ENCODE measurements around the gene ZNF536.
A peak's percentile ranks its signal among the peaks of the same experiment; 100 is the strongest.
"Not testable (repeated sequence)": the region's sequence is repeated elsewhere in the genome, so short reads cannot be mapped to it uniquely, and the experiment has no call there.

ZNF536 gene

DNA sequence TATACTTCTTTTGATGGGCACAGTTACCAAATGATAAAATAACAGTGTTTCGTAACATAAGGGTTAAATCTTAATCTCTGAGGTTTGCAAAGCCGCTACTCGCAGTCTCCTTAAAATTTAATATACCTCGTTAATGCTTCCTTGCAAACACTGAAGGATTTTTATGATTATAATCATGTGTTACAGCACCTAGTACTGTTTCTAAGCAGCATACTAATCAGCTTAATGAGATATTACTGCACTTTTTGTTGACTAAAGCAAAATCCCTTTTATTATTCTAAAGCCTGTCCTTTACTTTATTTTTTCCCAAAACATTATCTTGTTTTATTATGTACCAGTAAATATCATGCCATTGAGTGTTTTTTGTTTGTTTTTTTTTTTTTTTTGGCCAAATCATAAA lies 70.5 kb downstream of the ZNF536 start:
- no peaks in the 10 kb centered on the region for H3K27me3 ChIP-seq (ENCODE audit: control insufficient read depth, insufficient read depth, low read length)
- H3K27ac ChIP-seq (ENCODE audit: low read depth, low read length) = no peak overlapping the region

DNA sequence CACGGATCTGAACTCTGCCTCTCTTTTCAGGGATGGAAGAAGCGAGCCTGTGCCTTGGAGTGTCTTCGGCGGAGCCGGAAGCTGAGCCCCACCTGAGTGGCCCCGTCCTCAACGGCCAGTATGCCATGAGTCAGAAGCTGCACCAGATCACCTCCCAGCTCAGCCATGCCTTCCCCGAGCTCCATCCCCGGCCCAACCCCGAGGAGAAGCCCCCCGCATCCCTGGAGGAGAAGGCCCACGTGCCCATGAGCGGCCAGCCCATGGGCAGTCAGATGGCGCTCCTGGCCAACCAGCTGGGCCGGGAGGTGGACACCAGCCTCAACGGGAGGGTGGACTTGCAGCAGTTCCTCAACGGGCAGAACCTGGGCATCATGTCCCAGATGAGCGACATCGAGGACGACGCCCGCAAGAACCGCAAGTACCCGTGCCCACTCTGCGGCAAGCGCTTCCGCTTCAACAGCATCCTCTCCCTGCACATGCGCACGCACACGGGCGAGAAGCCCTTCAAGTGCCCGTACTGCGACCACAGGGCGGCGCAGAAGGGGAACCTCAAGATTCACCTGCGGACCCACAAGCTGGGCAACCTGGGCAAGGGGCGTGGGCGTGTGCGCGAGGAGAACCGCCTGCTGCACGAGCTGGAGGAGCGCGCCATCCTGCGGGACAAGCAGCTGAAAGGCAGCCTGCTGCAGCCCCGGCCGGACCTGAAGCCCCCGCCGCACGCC lies 71.5 kb downstream of the ZNF536 start:
- Histone ChIP-seq H3K4me3 (ENCODE audit: low read length) (no peak overlapping the region), H3K27me3 (ENCODE audit: control insufficient read depth, insufficient read depth, low read length) (no peaks in the 10 kb centered on the region), H3K9ac (ENCODE audit: low read length) (no peak overlapping the region), H3K36me3 (ENCODE audit: control insufficient read depth, insufficient read depth, low read length) (no peaks in the 10 kb centered on the region), H3K27ac (ENCODE audit: low read depth, low read length) (no peak overlapping the region), H3K4me1 (ENCODE audit: control insufficient read depth, insufficient read depth, low read length) (no peaks in the 10 kb centered on the region)

More for the DNA sequence above, 70.5 kb downstream of the ZNF536 start:
- Histone ChIP-seq H3K4me1 (ENCODE audit: control insufficient read depth, insufficient read depth, low read length) (no peaks in the 10 kb centered on the region), H3K9ac (ENCODE audit: low read length) (no peak overlapping the region), H3K4me3 (ENCODE audit: low read length) (no peak overlapping the region), H3K36me3 (ENCODE audit: control insufficient read depth, insufficient read depth, low read length) (no peaks in the 10 kb centered on the region)

- Histone ChIP-seq H3K27me3 (ENCODE audit: control insufficient read depth, insufficient read depth, low read length) (no peaks in the 10 kb centered on the region), H3K36me3 (ENCODE audit: control insufficient read depth, insufficient read depth, low read length) (no peaks in the 10 kb centered on the region), H3K9ac (ENCODE audit: low read length) (no peak overlapping the region), H3K4me1 (ENCODE audit: control insufficient read depth, insufficient read depth, low read length) (no peaks in the 10 kb centered on the region), H3K27ac (ENCODE audit: low read depth, low read length) (no peak overlapping the region), H3K4me3 (ENCODE audit: low read length) (no peak overlapping the region)
Observed at GRCh38 chr19:30444253-30444671, 72.1 kb downstream of the ZNF536 start.

DNA sequence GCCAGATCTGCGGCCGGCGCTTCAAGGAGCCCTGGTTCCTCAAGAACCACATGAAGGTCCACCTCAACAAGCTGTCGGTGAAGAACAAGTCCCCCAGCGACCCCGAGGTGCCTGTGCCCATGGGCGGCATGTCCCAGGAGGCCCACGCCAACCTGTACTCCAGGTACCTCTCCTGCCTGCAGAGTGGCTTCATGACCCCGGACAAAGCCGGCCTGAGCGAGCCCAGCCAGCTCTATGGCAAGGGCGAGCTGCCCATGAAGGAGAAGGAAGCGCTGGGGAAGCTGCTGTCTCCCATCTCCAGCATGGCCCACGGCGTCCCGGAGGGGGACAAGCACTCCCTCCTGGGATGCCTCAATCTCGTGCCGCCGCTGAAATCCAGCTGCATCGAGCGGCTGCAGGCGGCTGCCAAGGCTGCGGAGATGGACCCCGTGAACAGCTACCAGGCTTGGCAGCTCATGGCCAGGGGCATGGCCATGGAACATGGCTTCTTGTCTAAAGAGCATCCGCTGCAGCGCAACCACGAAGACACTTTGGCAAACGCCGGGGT lies 72.6 kb downstream of the ZNF536 start:
- Histone ChIP-seq H3K36me3 (ENCODE audit: control insufficient read depth, insufficient read depth, low read length) (no peaks in the 10 kb centered on the region), H3K4me1 (ENCODE audit: control insufficient read depth, insufficient read depth, low read length) (no peaks in the 10 kb centered on the region), H3K27ac (ENCODE audit: low read depth, low read length) (no peak overlapping the region), H3K27me3 (ENCODE audit: control insufficient read depth, insufficient read depth, low read length) (no peaks in the 10 kb centered on the region), H3K9ac (ENCODE audit: low read length) (no peak overlapping the region), H3K4me3 (ENCODE audit: low read length) (no peak overlapping the region)

DNA sequence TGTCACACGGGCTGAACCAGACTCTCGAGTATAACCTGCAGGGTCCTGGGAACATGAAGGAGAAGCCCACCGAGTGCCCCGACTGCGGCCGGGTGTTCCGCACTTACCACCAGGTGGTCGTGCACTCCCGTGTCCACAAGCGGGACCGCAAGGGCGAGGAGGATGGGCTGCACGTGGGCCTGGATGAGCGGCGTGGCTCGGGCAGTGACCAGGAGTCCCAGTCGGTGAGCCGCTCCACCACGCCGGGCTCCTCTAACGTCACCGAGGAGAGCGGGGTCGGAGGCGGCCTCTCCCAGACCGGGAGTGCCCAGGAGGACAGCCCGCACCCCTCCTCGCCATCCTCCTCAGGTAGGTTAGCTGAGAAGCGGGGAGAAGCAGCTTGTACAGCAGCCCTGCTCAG lies 73.2 kb downstream of the ZNF536 start:
- Histone ChIP-seq H3K27me3 (ENCODE audit: control insufficient read depth, insufficient read depth, low read length) (no peaks in the 10 kb centered on the region), H3K27ac (ENCODE audit: low read depth, low read length) (no peak overlapping the region), H3K4me3 (ENCODE audit: low read length) (no peak overlapping the region), H3K36me3 (ENCODE audit: control insufficient read depth, insufficient read depth, low read length) (no peaks in the 10 kb centered on the region), H3K4me1 (ENCODE audit: control insufficient read depth, insufficient read depth, low read length) (no peaks in the 10 kb centered on the region), H3K9ac (ENCODE audit: low read length) (no peak overlapping the region)

- not testable (repeated sequence) for H3K4me3 ChIP-seq (ENCODE audit: low read length); H3K4me1 ChIP-seq (ENCODE audit: control insufficient read depth, insufficient read depth, low read length); H3K36me3 ChIP-seq (ENCODE audit: control insufficient read depth, insufficient read depth, low read length); H3K9ac ChIP-seq (ENCODE audit: low read length); H3K27me3 ChIP-seq (ENCODE audit: control insufficient read depth, insufficient read depth, low read length); H3K27ac ChIP-seq (ENCODE audit: low read depth, low read length)
Observed at GRCh38 chr19:30446120-30446519, 73.9 kb downstream of the ZNF536 start.

DNA sequence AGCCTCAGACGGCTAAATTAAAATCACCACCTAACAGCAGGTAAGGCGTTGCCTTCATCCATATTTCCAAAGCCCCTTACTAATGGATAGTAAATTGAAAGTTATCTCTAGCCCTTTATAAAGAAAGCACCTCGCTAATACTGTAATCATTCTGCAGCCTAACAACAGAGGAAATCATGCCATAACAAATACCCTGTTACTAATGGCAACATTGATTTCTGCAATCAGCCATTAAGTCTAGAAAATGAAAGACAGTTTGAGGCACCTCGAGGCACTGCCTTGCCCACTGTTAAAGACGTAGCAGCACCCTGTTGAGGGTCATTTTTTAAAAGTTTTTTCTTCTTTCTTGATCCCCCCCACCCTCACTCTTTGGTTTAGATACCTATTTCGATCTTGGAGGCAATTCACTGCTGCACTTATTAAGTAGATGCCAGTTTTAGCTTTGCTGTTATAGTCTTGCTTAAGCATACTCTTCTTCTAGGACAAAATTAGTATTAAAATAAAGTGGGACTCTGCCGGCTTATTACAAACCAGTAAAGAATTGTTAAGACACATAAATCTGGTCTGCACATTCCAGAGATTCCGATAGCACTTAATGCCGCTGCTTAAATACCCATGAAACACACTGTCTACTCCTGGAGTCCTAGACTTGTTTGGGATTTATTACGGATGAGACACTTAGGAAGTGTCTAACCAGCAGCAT lies 74.8 kb downstream of the ZNF536 start:
- no peaks in the 10 kb centered on the region for H3K4me1 ChIP-seq (ENCODE audit: control insufficient read depth, insufficient read depth, low read length)
- H3K4me3 ChIP-seq (ENCODE audit: low read length) = no peak overlapping the region
- no peak overlapping the region for H3K27ac ChIP-seq (ENCODE audit: low read depth, low read length)
- H3K27me3 ChIP-seq (ENCODE audit: control insufficient read depth, insufficient read depth, low read length) = no peaks in the 10 kb centered on the region
- H3K36me3 ChIP-seq (ENCODE audit: control insufficient read depth, insufficient read depth, low read length) = no peaks in the 10 kb centered on the region
- H3K9ac ChIP-seq (ENCODE audit: low read length) = no peak overlapping the region

- H3K9ac ChIP-seq (ENCODE audit: low read length) = no peak overlapping the region
Observed at GRCh38 chr19:30447553-30447870, 75.3 kb downstream of the ZNF536 start.

DNA sequence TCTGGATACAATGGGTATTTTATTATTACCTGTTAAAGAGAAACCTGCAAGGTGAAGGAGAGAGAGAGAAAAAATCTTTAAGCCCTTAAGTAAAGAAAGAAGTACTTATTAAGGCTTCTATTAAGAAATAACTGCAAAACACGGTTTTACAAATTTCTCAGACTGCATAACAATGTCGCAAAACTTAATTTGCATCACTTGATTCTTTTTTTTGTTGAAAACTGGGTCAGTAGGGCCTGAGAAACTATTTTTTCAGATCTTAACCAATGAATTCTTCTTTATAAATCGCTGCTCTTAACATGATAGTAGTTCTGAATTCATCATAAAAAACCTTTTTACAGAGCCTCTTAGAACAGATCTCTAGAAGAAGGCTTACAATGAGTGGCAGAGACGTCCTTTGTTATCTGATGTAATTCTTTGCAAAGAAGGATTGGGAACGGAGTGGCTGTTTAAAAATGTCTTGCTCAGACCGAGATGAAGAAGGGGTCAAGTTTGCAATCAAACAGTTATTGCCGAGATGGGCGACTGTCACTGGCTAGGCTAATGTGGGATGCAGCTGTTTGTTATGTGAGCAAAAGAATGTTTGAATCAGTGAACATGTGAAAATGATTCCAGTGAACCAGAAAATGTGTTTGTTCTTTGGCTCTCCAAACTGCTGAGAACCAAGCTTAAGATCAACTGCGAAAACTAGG lies 76.3 kb downstream of the ZNF536 start:
- no peak overlapping the region for H3K4me3 ChIP-seq (ENCODE audit: low read length)
- H3K36me3 ChIP-seq (ENCODE audit: control insufficient read depth, insufficient read depth, low read length) = no peaks in the 10 kb centered on the region
- no peak overlapping the region for H3K9ac ChIP-seq (ENCODE audit: low read length)
- H3K27me3 ChIP-seq (ENCODE audit: control insufficient read depth, insufficient read depth, low read length) = no peaks in the 10 kb centered on the region
- no peak overlapping the region for H3K27ac ChIP-seq (ENCODE audit: low read depth, low read length)
- H3K4me1 ChIP-seq (ENCODE audit: control insufficient read depth, insufficient read depth, low read length) = no peaks in the 10 kb centered on the region

More at GRCh38 chr19:30447553-30447870, 75.3 kb downstream of the ZNF536 start:
- H3K4me3 ChIP-seq (ENCODE audit: low read length) = no peak overlapping the region
- no peaks in the 10 kb centered on the region for H3K36me3 ChIP-seq (ENCODE audit: control insufficient read depth, insufficient read depth, low read length)
- no peaks in the 10 kb centered on the region for H3K4me1 ChIP-seq (ENCODE audit: control insufficient read depth, insufficient read depth, low read length)
- H3K27ac ChIP-seq (ENCODE audit: low read depth, low read length) = no peak overlapping the region
- no peaks in the 10 kb centered on the region for H3K27me3 ChIP-seq (ENCODE audit: control insufficient read depth, insufficient read depth, low read length)

DNA sequence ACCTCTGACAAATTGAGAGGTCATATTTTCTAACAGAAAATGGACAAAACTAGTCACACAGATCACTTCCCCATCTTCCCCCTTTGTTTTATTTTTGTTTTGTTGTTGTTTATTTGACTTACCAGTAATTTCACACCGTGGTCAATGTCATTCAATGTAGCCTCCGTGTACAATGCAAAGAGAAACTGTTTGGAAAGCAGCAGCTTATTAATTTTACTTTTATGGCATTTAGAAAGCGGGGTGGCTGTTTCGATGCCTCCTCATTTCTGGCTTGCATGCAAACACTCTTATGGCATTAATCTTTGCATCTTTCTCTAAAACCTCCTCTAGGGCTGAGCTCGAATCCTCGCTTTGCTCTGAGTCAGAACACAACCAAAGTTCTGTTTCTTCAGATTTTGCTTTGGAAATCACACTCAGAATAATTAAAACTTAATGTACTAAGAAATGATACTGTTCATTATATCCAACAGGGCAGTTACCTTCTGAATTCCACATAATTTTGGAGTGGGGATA lies 77.0 kb downstream of the ZNF536 start:
- Histone ChIP-seq H3K36me3 (ENCODE audit: control insufficient read depth, insufficient read depth, low read length) (no peaks in the 10 kb centered on the region), H3K27me3 (ENCODE audit: control insufficient read depth, insufficient read depth, low read length) (no peaks in the 10 kb centered on the region), H3K27ac (ENCODE audit: low read depth, low read length) (no peak overlapping the region), H3K9ac (ENCODE audit: low read length) (no peak overlapping the region), H3K4me1 (ENCODE audit: control insufficient read depth, insufficient read depth, low read length) (no peaks in the 10 kb centered on the region), H3K4me3 (ENCODE audit: low read length) (no peak overlapping the region)

- Histone ChIP-seq H3K27ac (ENCODE audit: low read depth, low read length) (no peak overlapping the region), H3K4me1 (ENCODE audit: control insufficient read depth, insufficient read depth, low read length) (no peaks in the 10 kb centered on the region), H3K36me3 (ENCODE audit: control insufficient read depth, insufficient read depth, low read length) (no peaks in the 10 kb centered on the region), H3K4me3 (ENCODE audit: low read length) (no peak overlapping the region), H3K27me3 (ENCODE audit: control insufficient read depth, insufficient read depth, low read length) (no peaks in the 10 kb centered on the region), H3K9ac (ENCODE audit: low read length) (no peak overlapping the region)
Observed at GRCh38 chr19:30449673-30450072, 77.5 kb downstream of the ZNF536 start.

GRCh38 chr19:30450100-30450499 lies 77.9 kb downstream of the ZNF536 start:
- no peak overlapping the region for H3K9ac ChIP-seq (ENCODE audit: low read length)
- H3K27ac ChIP-seq (ENCODE audit: low read depth, low read length) = no peak overlapping the region
- H3K4me1 ChIP-seq (ENCODE audit: control insufficient read depth, insufficient read depth, low read length) = no peaks in the 10 kb centered on the region
- no peaks in the 10 kb centered on the region for H3K36me3 ChIP-seq (ENCODE audit: control insufficient read depth, insufficient read depth, low read length)
- peak overlapping the region; percentile 46 for H3K4me3 ChIP-seq (ENCODE audit: low read length)
- H3K27me3 ChIP-seq (ENCODE audit: control insufficient read depth, insufficient read depth, low read length) = no peaks in the 10 kb centered on the region

All from rectal smooth muscle tissue (tissue), 1 donor.